Mesodermal cell (in vitro differentiated cells): ENCODE data around the gene ATP1B1.

Experiments
- H3K27ac ChIP-seq: 2 replicates; pipeline ENCODE4 v1.7.0; 2013; ENCODE audit warnings: mild to moderate bottlenecking, low read depth, low read length, moderate library complexity; ENCODE audit not compliant: severe bottlenecking
- H3K36me3 ChIP-seq: 2 replicates; pipeline ENCODE4 v1.7.1; 2013; ENCODE audit warnings: mild to moderate bottlenecking, low read length, moderate library complexity; ENCODE audit not compliant: control insufficient read depth, insufficient read depth
- H3K4me1 ChIP-seq: one replicate; pipeline ENCODE4 v1.7.1; 2013; ENCODE audit warnings: mild to moderate bottlenecking, low read length; ENCODE audit not compliant: insufficient read depth, control insufficient read depth, poor library complexity, severe bottlenecking
- H3K4me3 ChIP-seq: 2 replicates; pipeline ENCODE4 v1.7.0; 2013; ENCODE audit warnings: low read length, control low read depth, mild to moderate bottlenecking; ENCODE audit not compliant: insufficient read depth, poor library complexity, severe bottlenecking; ENCODE audit errors: extremely low read depth
- H3K9me3 ChIP-seq: 2 replicates; pipeline ENCODE4 v1.7.1; 2013; ENCODE audit warnings: mild to moderate bottlenecking, low read length, moderate library complexity; ENCODE audit not compliant: control insufficient read depth
- WGBS, 2 experiments: methylation state at CpG; one replicate each; pipeline ENCODE4 v1.1.5; 2013; ENCODE audit warnings: missing lambda C conversion rate in 2 of 2; ENCODE audit not compliant: insufficient coverage in 2 of 2; 5-methylcytosine and 5-hydroxymethylcytosine counted together

The ATP1B1 gene

GRCh38 chr1:169078163-169078883 is 28.2 kb upstream of the ATP1B1 start:
- Histone ChIP-seq H3K27ac (no peak overlapping the region), H3K9me3 (no peaks in the 10 kb centered on the region), H3K4me3 (no peak overlapping the region), H3K4me1 (no peaks in the 10 kb centered on the region), H3K36me3 (no peaks in the 10 kb centered on the region)
- WGBS, 2 experiments: no CpG with 5 or more reads among the region's 1 CpG

- no peaks in the 10 kb centered on the region for H3K36me3 ChIP-seq
- WGBS, 2 experiments: 96 to 97% methylated on average over 5 of the region's 5 CpGs
- H3K9me3 ChIP-seq: no peaks in the 10 kb centered on the region
- H3K4me1 ChIP-seq: peaks cover 3% of the 10 kb centered on the region
- no peak overlapping the region for H3K4me3 ChIP-seq
- no peak overlapping the region for H3K27ac ChIP-seq
Measured at GRCh38 chr1:169081503-169082123, 24.9 kb upstream of the ATP1B1 start.

GRCh38 chr1:169085911-169086310 is 20.6 kb upstream of the ATP1B1 start:
- 56 to 72% methylated on average over 2 of the region's 2 CpGs for WGBS, 2 experiments
- Histone ChIP-seq H3K9me3 (no peaks in the 10 kb centered on the region), H3K36me3 (no peaks in the 10 kb centered on the region), H3K4me1 (peaks cover 13% of the 10 kb centered on the region), H3K4me3 (no peak overlapping the region), H3K27ac (peak overlapping the region; percentile 13)

- 94 to 96% methylated on average over 2 to 3 of the region's 3 CpGs for WGBS, 2 experiments
- Histone ChIP-seq H3K27ac (peak overlapping the region; percentile 76), H3K9me3 (no peaks in the 10 kb centered on the region)
Measured at GRCh38 chr1:169086603-169087455, 19.7 kb upstream of the ATP1B1 start.

GRCh38 chr1:169087876-169088275 is 18.6 kb upstream of the ATP1B1 start:
- WGBS, 2 experiments: 60 to 100% methylated on average over 1 of the region's 4 CpGs
- Histone ChIP-seq H3K4me1 (peaks cover 13% of the 10 kb centered on the region), H3K36me3 (no peaks in the 10 kb centered on the region), H3K27ac (peak overlapping the region; percentile 76), H3K4me3 (no peak overlapping the region), H3K9me3 (no peaks in the 10 kb centered on the region)

More at GRCh38 chr1:169086603-169087455, 19.7 kb upstream of the ATP1B1 start:
- no peak overlapping the region for H3K4me3 ChIP-seq
- H3K36me3 ChIP-seq: no peaks in the 10 kb centered on the region
- peaks cover 13% of the 10 kb centered on the region for H3K4me1 ChIP-seq

- Histone ChIP-seq H3K36me3 (no peaks in the 10 kb centered on the region), H3K4me3 (no peak overlapping the region), H3K9me3 (no peaks in the 10 kb centered on the region), H3K27ac (no peak overlapping the region), H3K4me1 (peaks cover 13% of the 10 kb centered on the region)
- no CpG with 5 or more reads among the region's 2 CpGs for WGBS, 2 experiments
Measured at GRCh38 chr1:169089776-169090175, 16.7 kb upstream of the ATP1B1 start.

GRCh38 chr1:169090308-169090899 is 16.1 kb upstream of the ATP1B1 start:
- no peak overlapping the region for H3K4me3 ChIP-seq
- no peak overlapping the region for H3K27ac ChIP-seq
- peaks cover 13% of the 10 kb centered on the region for H3K4me1 ChIP-seq
- no peaks in the 10 kb centered on the region for H3K36me3 ChIP-seq
- H3K9me3 ChIP-seq: no peaks in the 10 kb centered on the region
- 89 to 100% methylated on average over 3 of the region's 4 CpGs for WGBS, 2 experiments

GRCh38 chr1:169090900-169091311 is 15.6 kb upstream of the ATP1B1 start:
- Histone ChIP-seq H3K27ac (no peak overlapping the region), H3K9me3 (no peaks in the 10 kb centered on the region), H3K4me3 (no peak overlapping the region), H3K4me1 (peaks cover 13% of the 10 kb centered on the region), H3K36me3 (no peaks in the 10 kb centered on the region)
- 91 to 95% methylated on average over 3 of the region's 4 CpGs for WGBS, 2 experiments

GRCh38 chr1:169091480-169091941 is 15.0 kb upstream of the ATP1B1 start:
- Histone ChIP-seq H3K9me3 (no peaks in the 10 kb centered on the region), H3K36me3 (no peaks in the 10 kb centered on the region), H3K4me1 (peaks cover 11% of the 10 kb centered on the region), H3K4me3 (no peak overlapping the region), H3K27ac (no peak overlapping the region)
- 90 to 96% methylated on average over 2 of the region's 4 CpGs for WGBS, 2 experiments

- H3K9me3 ChIP-seq: no peaks in the 10 kb centered on the region
- no peak overlapping the region for H3K4me3 ChIP-seq
- 100% methylated on average over 1 of the region's 2 CpGs; no CpG with 5 or more reads in 1 of the 2 experiments for WGBS, 2 experiments
- H3K36me3 ChIP-seq: no peaks in the 10 kb centered on the region
- no peak overlapping the region for H3K27ac ChIP-seq
- peaks cover 6% of the 10 kb centered on the region for H3K4me1 ChIP-seq
Measured at GRCh38 chr1:169092399-169092798, 14.1 kb upstream of the ATP1B1 start.
